ENCODE results near the gene F2RL2.

The F2RL2 gene

GRCh38 chr5:76582230-76583162 is 40.7 kb downstream of the F2RL2 start:
- H3K4me3 ChIP-seq (ENCODE audit: low read depth, low read length), result no peak overlapping the region
- no peak for TF ChIP-seq CTCF (IDR thresholded peaks at IDR 0.05; ENCODE audit: control insufficient read depth, extremely low read depth, insufficient read depth)
- no peak for DNase-seq (ENCODE audit: low read depth)

- H3K4me3 ChIP-seq (ENCODE audit: low read depth, low read length), result no peak overlapping the region
- DNase-seq (ENCODE audit: low read depth), result no peak
- TF ChIP-seq CTCF (IDR thresholded peaks at IDR 0.05; ENCODE audit: control insufficient read depth, extremely low read depth, insufficient read depth), result no peak
Observed at GRCh38 chr5:76580981-76581380, 42.2 kb downstream of the F2RL2 start.

GRCh38 chr5:76579166-76579937 is 43.9 kb downstream of the F2RL2 start:
- H3K4me3 ChIP-seq (ENCODE audit: low read depth, low read length), result no peak overlapping the region
- no peak for DNase-seq (ENCODE audit: low read depth)
- no peak for TF ChIP-seq CTCF (IDR thresholded peaks at IDR 0.05; ENCODE audit: control insufficient read depth, extremely low read depth, insufficient read depth)

- H3K4me3 ChIP-seq (ENCODE audit: low read depth, low read length), result no peak overlapping the region
- no peak for DNase-seq (ENCODE audit: low read depth)
- no peak for TF ChIP-seq CTCF (IDR thresholded peaks at IDR 0.05; ENCODE audit: control insufficient read depth, extremely low read depth, insufficient read depth)
Observed at GRCh38 chr5:76576996-76577395, 46.2 kb downstream of the F2RL2 start.

GRCh38 chr5:76576450-76576849 is 46.8 kb downstream of the F2RL2 start:
- DNase-seq (ENCODE audit: low read depth), result no peak
- H3K4me3 ChIP-seq (ENCODE audit: low read depth, low read length), result no peak overlapping the region
- no peak for TF ChIP-seq CTCF (IDR thresholded peaks at IDR 0.05; ENCODE audit: control insufficient read depth, extremely low read depth, insufficient read depth)

GRCh38 chr5:76571559-76571958 is 51.6 kb downstream of the F2RL2 start:
- peak; percentile 17; the same call in 1 of the 2 replicates for TF ChIP-seq CTCF (IDR thresholded peaks at IDR 0.05; ENCODE audit: control insufficient read depth, extremely low read depth, insufficient read depth)
- H3K4me3 ChIP-seq (ENCODE audit: low read depth, low read length), result no peak overlapping the region
- DNase-seq (ENCODE audit: low read depth), result no peak
